ENCODE data around the gene IL10RA.

The IL10RA gene

DNA sequence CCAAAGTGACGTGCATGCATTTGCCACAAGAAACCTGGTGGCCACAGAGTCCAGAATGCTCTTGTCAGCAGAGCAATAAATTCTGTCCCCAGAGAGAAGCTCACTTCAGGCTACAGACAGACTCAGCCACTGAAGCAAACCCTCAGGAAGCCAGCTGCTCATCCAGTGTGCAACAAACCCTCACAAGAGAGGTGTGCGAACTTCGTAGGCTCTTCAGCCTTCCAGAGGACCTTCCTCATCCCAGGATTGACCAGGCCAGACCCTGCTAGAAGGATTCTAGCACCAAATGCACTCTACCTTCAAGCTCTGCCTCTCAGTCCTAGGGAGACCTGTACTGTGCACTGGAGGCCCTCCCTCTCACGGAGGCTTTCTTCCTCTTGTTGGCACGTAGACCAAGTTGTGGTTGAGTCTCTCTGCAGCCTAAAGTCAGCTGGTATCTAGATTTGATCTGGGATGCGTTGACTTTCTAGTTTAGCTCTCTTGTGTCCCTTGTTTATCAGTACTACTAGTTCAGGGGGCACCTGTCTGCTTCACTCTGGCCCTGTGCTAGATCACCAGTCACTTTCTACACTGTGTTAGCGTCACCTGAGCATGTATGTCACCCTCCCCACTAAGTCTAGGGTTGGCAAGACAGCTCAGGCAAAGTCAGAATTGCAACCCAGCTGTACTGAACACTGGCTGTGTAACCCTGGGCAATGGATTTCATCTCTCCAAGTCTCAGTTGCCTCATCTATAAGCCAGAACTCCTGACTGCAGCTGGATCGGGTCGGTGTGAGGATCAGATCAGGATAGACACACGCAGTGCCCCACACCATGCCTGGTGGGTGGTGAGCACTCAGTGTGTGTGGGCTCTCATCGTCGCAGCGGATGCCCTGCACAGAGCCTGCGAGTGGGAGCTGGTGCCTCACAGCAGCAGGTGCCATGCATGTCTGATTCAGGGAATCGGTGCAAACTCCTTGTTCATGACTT is 34.9 kb upstream of the IL10RA start:
- DNase-seq (ENCODE audit: low read depth), result peak; percentile 41
- TF ChIP-seq, protein P1, sequence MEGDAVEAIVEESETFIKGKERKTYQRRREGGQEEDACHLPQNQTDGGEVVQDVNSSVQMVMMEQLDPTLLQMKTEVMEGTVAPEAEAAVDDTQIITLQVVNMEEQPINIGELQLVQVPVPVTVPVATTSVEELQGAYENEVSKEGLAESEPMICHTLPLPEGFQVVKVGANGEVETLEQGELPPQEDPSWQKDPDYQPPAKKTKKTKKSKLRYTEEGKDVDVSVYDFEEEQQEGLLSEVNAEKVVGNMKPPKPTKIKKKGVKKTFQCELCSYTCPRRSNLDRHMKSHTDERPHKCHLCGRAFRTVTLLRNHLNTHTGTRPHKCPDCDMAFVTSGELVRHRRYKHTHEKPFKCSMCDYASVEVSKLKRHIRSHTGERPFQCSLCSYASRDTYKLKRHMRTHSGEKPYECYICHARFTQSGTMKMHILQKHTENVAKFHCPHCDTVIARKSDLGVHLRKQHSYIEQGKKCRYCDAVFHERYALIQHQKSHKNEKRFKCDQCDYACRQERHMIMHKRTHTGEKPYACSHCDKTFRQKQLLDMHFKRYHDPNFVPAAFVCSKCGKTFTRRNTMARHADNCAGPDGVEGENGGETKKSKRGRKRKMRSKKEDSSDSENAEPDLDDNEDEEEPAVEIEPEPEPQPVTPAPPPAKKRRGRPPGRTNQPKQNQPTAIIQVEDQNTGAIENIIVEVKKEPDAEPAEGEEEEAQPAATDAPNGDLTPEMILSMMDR (IDR thresholded peaks at IDR 0.05; ENCODE audit: insufficient read depth, low read depth, low read length, missing control alignments), result no peak
- no peak overlapping the region for H3K4me3 ChIP-seq (ENCODE audit: low read depth, low read length)

DNA sequence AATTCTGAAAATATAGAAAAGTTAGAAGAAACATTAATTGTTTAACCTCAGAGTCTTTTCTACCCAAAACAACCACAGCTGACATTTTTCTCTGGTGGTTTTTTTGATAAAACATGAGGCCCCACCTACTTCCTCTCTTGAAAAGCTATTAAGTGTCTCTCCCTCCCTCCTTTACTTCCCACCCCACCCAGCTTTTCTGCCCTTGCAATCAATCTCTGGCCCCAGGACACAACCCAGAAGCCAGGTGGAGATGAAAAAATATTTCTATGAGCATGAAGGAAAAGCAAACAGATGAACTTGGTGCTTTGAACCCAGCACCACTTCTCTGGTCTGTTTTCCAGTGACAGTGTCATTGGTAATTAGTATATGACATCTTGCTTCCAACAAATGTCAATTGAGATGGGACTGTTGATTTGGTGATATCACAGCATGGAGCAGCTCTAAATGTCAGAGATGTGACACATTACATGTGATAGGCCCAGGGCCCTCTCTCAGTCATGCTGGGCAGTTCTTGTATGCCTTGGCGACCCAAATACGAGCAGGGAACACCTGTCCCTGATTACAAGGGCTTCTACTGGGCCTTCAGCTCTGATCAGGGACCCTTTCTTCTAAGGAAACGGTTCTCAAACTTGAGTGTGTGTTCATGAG is 33.0 kb upstream of the IL10RA start:
- TF ChIP-seq, protein P1 (IDR thresholded peaks at IDR 0.05; ENCODE audit: insufficient read depth, low read depth, low read length, missing control alignments), result no peak
- DNase-seq (ENCODE audit: low read depth), result no peak
- no peak overlapping the region for H3K4me3 ChIP-seq (ENCODE audit: low read depth, low read length)

DNA sequence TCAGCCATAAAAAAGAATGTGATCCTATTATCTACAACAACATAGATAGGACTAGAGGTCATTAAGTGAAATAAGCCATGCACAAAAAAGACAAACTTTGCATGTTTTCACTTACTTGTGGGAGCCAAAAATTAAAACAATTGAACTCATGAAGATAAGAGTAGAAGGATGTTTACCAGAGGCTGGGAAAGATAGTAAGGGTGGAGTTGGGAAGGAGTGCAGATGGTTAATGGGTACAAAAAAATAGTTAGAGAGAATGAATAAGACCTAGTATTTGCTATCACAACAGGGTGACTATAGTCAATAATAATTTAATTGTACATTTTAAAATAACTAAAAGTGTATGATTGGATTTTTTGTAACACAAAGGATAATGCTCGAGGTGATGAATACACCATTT is 27.2 kb upstream of the IL10RA start:
- no peak for DNase-seq (ENCODE audit: low read depth)
- TF ChIP-seq, protein P1 (IDR thresholded peaks at IDR 0.05; ENCODE audit: insufficient read depth, low read depth, low read length, missing control alignments), result no peak
- no peak overlapping the region for H3K4me3 ChIP-seq (ENCODE audit: low read depth, low read length)

DNA sequence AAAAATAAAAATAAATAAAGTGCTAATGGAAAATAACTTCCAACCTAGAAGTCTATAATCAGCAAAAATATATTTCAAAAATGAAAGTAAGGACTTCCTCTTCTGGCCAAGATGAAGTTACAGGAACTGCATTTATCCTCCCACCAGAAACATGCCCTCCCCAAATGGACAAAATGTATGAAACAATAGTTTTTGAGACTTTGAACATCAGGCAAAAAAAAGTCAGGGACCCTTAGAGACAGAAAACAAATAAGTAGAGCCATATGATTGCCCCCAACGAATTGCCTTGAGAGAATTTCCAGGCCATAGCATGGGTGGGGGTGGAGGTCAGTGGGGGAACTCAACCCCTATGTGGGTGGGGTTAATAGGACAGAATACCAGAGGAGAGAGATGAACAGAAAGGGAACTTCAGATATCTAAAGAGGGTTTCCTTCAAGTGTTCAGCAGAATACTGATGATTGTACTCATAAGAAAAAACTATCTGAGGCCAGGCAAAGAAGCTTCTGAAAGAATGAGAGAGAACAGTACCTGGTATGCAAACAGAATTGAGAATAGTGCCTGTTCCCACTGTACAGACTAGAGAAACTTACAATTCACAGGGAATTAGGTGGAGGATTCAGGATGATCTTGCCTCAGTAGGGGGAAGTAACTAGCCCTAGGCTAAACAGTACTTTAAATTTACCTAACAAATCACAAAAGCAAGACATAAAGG is 26.6 kb upstream of the IL10RA start:
- H3K4me3 ChIP-seq (ENCODE audit: low read depth, low read length), result no peak overlapping the region
- TF ChIP-seq, protein P1 (IDR thresholded peaks at IDR 0.05; ENCODE audit: insufficient read depth, low read depth, low read length, missing control alignments), result no peak
- no peak for DNase-seq (ENCODE audit: low read depth)

DNA sequence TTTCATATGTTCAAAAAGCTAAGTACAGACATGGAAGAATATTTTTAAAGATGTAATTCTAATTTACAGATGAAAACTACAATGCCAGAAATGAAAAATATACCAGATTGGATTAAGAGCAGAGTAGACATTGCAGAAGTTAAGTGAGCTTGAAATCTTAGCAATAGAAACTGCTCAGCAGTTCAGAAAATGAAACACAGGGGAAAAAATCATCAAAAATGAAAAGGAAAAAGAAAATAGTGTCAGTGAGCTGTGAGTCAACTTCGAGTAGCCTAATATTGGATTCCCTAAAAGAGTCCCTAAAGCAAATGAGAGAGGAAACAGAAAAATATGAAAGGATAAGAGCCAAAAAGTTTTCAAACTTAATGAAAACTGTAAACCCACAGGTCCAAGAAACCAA is 25.8 kb upstream of the IL10RA start:
- no peak overlapping the region for H3K4me3 ChIP-seq (ENCODE audit: low read depth, low read length)
- no peak for DNase-seq (ENCODE audit: low read depth)
- TF ChIP-seq, protein P1 (IDR thresholded peaks at IDR 0.05; ENCODE audit: insufficient read depth, low read depth, low read length, missing control alignments), result no peak

DNA sequence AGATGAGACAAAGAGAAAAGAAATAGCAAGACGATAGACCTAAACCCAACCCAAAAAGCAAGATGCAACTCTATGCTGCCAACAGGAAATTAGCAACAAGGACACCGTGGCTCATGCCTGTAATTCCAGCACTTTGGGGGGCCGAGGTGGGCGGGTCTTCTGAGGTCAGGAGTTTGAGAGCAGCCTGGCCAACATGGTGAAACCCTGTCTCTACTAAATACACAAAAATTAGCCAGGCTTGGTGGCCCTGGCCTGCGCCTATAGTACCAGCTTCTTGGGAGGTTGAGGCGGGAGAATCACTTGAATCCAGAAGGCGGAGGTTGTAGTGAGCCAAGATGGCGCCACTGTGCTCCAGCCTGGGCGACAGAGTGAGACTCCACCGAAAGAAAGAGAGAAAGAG is 24.3 kb upstream of the IL10RA start:
- DNase-seq (ENCODE audit: low read depth), result no peak

More for the DNA sequence above, 24.3 kb upstream of the IL10RA start:
- TF ChIP-seq, protein P1 (IDR thresholded peaks at IDR 0.05; ENCODE audit: insufficient read depth, low read depth, low read length, missing control alignments), result no peak
- no peak overlapping the region for H3K4me3 ChIP-seq (ENCODE audit: low read depth, low read length)
